GM12864 (cell line): Measurements from ENCODE around the gene GPX1.

Experiments used
- DNase-seq: peaks from one replicate; pipeline ENCODE4 v3.0.0-alpha.2; 2011; ENCODE audit warnings: low read depth
- H3K4me3 ChIP-seq: 2 replicates; pipeline ENCODE4 v1.5.1; 2011; ENCODE audit warnings: mild to moderate bottlenecking, low read depth, low read length, control low read depth
- CTCF ChIP-seq: IDR thresholded peaks from 2 replicates; pipeline ENCODE4 v1.5.1; 2011; ENCODE audit warnings: low read depth, mild to moderate bottlenecking, moderate library complexity, low read length, control low read depth, inconsistent platforms; ENCODE audit errors: missing control alignments

Gene GPX1

GRCh38 chr3:49327485-49327884 is 30.7 kb downstream of the GPX1 start:
- H3K4me3 ChIP-seq, result no peak overlapping the region
- peak; percentile 23 for TF ChIP-seq CTCF
- DNase-seq, result no peak

GRCh38 chr3:49324768-49325167 is 33.4 kb downstream of the GPX1 start:
- no peak overlapping the region for H3K4me3 ChIP-seq
- no peak for DNase-seq
- TF ChIP-seq CTCF, result no peak

GRCh38 chr3:49316696-49317457 is 41.3 kb downstream of the GPX1 start:
- no peak for DNase-seq
- no peak for TF ChIP-seq CTCF
- no peak overlapping the region for H3K4me3 ChIP-seq

GRCh38 chr3:49313896-49314688 is 44.1 kb downstream of the GPX1 start:
- no peak overlapping the region for H3K4me3 ChIP-seq
- no peak for DNase-seq
- TF ChIP-seq CTCF, result no peak

- TF ChIP-seq CTCF, result no peak
- no peak overlapping the region for H3K4me3 ChIP-seq
- no peak for DNase-seq
These were observed 46.9 kb downstream of the GPX1 start for GRCh38 chr3:49311283-49311682.

GRCh38 chr3:49310677-49311076 is 47.5 kb downstream of the GPX1 start:
- TF ChIP-seq CTCF, result no peak
- no peak for DNase-seq
- no peak overlapping the region for H3K4me3 ChIP-seq
